NCI-H82 treated with DMSO at 0.1 percent for 48 hours (cell line): Measurements from ENCODE around the gene NINL.
A peak's percentile ranks its signal among the peaks of the same experiment; 100 is the strongest.

Experiments
- DNase-seq: peaks from one replicate; lab custom pipeline; 2025; ENCODE audit not compliant: unreplicated experiment; lab: John Stamatoyannopoulos, UW

NINL gene

GRCh38 chr20:25553819-25554296 is 31.5 kb downstream of the NINL start:
- no peak for DNase-seq

GRCh38 chr20:25552977-25553376 is 32.4 kb downstream of the NINL start:
- no peak for DNase-seq

GRCh38 chr20:25551413-25552215 is 33.7 kb downstream of the NINL start:
- peak; percentile 65 for DNase-seq

- peak; percentile 34 for DNase-seq
Observed at GRCh38 chr20:25550645-25551337, 34.5 kb downstream of the NINL start.

GRCh38 chr20:25549843-25550477 is 35.4 kb downstream of the NINL start:
- no peak for DNase-seq

GRCh38 chr20:25549172-25549773 is 36.1 kb downstream of the NINL start:
- no peak for DNase-seq

GRCh38 chr20:25548613-25549086 is 36.7 kb downstream of the NINL start:
- no peak for DNase-seq

- no peak for DNase-seq
Observed at GRCh38 chr20:25547999-25548398, 37.3 kb downstream of the NINL start.

- DNase-seq, result peak; percentile 76
Observed at GRCh38 chr20:25547063-25547462, 38.3 kb downstream of the NINL start.

- no peak for DNase-seq
Observed at GRCh38 chr20:25546048-25546447, 39.3 kb downstream of the NINL start.

GRCh38 chr20:25545171-25545570 is 40.2 kb downstream of the NINL start:
- no peak for DNase-seq

- peak; percentile 98 for DNase-seq
Observed at GRCh38 chr20:25544734-25545133, 40.6 kb downstream of the NINL start.

- DNase-seq, result peak; percentile 56
Observed at GRCh38 chr20:25544311-25544710, 41.0 kb downstream of the NINL start.

- DNase-seq, result no peak
Observed at GRCh38 chr20:25543068-25543467, 42.3 kb downstream of the NINL start.

GRCh38 chr20:25541676-25542075 is 43.7 kb downstream of the NINL start:
- DNase-seq, result no peak

GRCh38 chr20:25539742-25540672 is 45.3 kb downstream of the NINL start:
- peak; percentile 17 for DNase-seq

- DNase-seq, result no peak
Observed at GRCh38 chr20:25538838-25539665, 46.3 kb downstream of the NINL start.

- no peak for DNase-seq
Observed at GRCh38 chr20:25537890-25538289, 47.4 kb downstream of the NINL start.

GRCh38 chr20:25535762-25536161 is 49.6 kb downstream of the NINL start:
- DNase-seq, result no peak
